GM21825 (cell line): Measurements from ENCODE around the gene HEPACAM.

Source experiments
- ATAC-seq: cut with Tn5 transposase; IDR thresholded peaks from one replicate; pipeline ENCODE4 v1.9.1; 2021; ENCODE audit warnings: mild to moderate bottlenecking, moderate library complexity; ENCODE audit not compliant: unreplicated experiment

The HEPACAM gene

DNA sequence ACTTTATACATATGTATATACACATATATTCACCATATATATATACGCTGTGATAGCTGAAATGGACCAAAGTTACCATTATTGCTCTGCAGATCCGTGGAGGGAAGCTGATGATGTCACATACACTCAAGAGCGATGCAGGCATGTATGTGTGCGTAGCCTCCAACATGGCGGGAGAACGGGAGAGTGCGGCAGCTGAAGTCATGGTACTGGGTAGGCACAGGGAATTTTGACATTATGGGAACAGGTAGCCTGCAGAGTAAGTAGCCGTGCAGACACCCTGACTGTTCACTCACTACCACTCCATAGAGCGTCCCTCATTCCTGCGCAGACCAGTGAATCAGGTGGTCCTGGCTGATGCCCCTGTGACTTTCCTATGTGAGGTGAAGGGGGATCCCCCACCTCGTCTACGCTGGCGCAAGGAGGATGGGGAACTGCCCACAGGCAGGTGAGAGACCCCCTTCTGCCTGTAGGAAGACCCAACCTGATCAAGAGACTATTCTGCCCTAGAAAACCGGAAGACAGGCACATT is 65.9 kb downstream of the HEPACAM start:
- ATAC-seq: no peak

DNA sequence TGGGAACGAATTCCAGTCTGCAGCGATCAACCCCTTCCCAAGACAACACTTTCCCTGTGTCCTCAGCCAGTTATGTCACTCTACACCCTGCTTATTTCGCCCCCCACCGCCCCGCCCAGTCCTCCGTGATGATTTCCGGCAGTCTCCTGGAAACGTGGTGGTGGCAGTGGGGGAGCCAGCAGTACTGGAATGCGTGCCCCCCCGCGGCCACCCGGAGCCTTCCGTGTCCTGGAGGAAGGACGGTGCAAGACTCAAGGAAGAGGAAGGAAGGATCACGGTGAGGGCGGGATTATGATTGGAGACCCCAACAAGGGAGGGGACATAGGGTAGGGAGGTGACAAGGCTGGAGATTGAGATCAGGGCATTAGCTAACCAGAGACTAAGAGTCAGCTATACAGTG is 66.5 kb downstream of the HEPACAM start:
- ATAC-seq: no peak
